Liver (tissue), 9 donors: ENCODE data around the gene ERMARD. TPM values are rescaled to one million over a fixed set of nuclear protein-coding genes. Genes with fewer than 3 reads are reported as not detected.

ENCODE experiments used
- DNase-seq: peaks from one replicate; pipeline ENCODE4 v3.0.0-alpha.2; 2017; ENCODE audit warnings: low spot score
- H3K27ac ChIP-seq, 2 donors: one replicate each; pipeline ENCODE4 v1.7.0; 2013; ENCODE audit warnings: inconsistent platforms in 2 of 2, low read length in 2 of 2, control low read depth in 1 of 2, low read depth in 1 of 2, mild to moderate bottlenecking in 1 of 2
- H3K27me3 ChIP-seq, 4 donors: one replicate each; pipeline versions ENCODE4 v1.6.1 to v1.7.0; 2013; ENCODE audit warnings: low read length in 3 of 4, inconsistent platforms in 1 of 4, mild to moderate bottlenecking in 1 of 4, moderate library complexity in 1 of 4; ENCODE audit not compliant: control insufficient read depth in 4 of 4, insufficient read depth in 4 of 4
- H3K36me3 ChIP-seq, 4 donors: one replicate each; pipeline versions ENCODE4 v1.6.1 to v1.7.0; 2013; ENCODE audit warnings: low read length in 3 of 4, mild to moderate bottlenecking in 3 of 4, low read depth in 1 of 4, moderate library complexity in 1 of 4; ENCODE audit not compliant: control insufficient read depth in 4 of 4, insufficient read depth in 3 of 4
- H3K4me1 ChIP-seq, 4 donors: one replicate each; pipeline versions ENCODE4 v1.6.1 to v1.7.0; 2013; ENCODE audit warnings: low read length in 3 of 4, mild to moderate bottlenecking in 3 of 4, moderate library complexity in 1 of 4; ENCODE audit not compliant: control insufficient read depth in 4 of 4, insufficient read depth in 4 of 4
- H3K4me3 ChIP-seq, 3 donors: one replicate each; pipeline versions ENCODE4 v1.6.1 to v1.7.0; 2013; ENCODE audit warnings: low read length in 3 of 3, control low read depth in 1 of 3, low read depth in 1 of 3, mild to moderate bottlenecking in 1 of 3
- H3K9ac ChIP-seq, 2 donors: one replicate each; pipeline ENCODE4 v1.7.0; 2013; ENCODE audit warnings: low read length in 2 of 2, mild to moderate bottlenecking in 2 of 2, moderate library complexity in 2 of 2, control low read depth in 1 of 2, low read depth in 1 of 2
- H3K9me3 ChIP-seq, 4 donors: one replicate each; pipeline versions ENCODE4 v1.6.1 to v1.7.0; 2013; ENCODE audit warnings: low read length in 3 of 4; ENCODE audit not compliant: control insufficient read depth in 4 of 4
- GABPA ChIP-seq, 2 donors: IDR thresholded peaks in 1 of 2; conservative IDR thresholded peaks in 1 of 2; 2 replicates each; pipeline ENCODE4 v1.6.1; 2016; ENCODE audit warnings: antibody characterized with exemption in 2 of 2, mild to moderate bottlenecking in 1 of 2, moderate library complexity in 1 of 2
- HNF4G ChIP-seq: IDR thresholded peaks from 2 replicates; pipeline ENCODE4 v1.6.1; 2016; ENCODE audit warnings: antibody characterized with exemption
- RAD21 ChIP-seq, 2 donors: IDR thresholded peaks; 2 replicates each; pipeline ENCODE4 v1.6.1; 2016; ENCODE audit warnings: antibody characterized with exemption in 2 of 2, mild to moderate bottlenecking in 2 of 2
- RXRA ChIP-seq, 2 donors: IDR thresholded peaks; 2 replicates each; pipeline ENCODE4 v1.6.1; 2017 to 2018; ENCODE audit warnings: antibody characterized with exemption in 2 of 2, mild to moderate bottlenecking in 1 of 2
- SP1 ChIP-seq: IDR thresholded peaks from 2 replicates; pipeline ENCODE4 v1.6.1; 2018; ENCODE audit warnings: antibody characterized with exemption, mild to moderate bottlenecking
- TAF1 ChIP-seq: conservative IDR thresholded peaks from 2 replicates; pipeline ENCODE4 v1.6.1; 2016; ENCODE audit warnings: antibody characterized with exemption, mild to moderate bottlenecking
- WGBS: extraction: QIAGEN DNeasy Blood & Tissue Kit; methylation state at CpG from one replicate; pipeline ENCODE4 v1.1.7; 2013; 5-methylcytosine and 5-hydroxymethylcytosine counted together
- polyA plus RNA-seq, 2 donors: library from polyadenylated mRNA; stranded (reverse) in 1 of 2; unstranded in 1 of 2; fragments of 200-250 nt in 1 of 2; fragments of >200 nt in 1 of 2; fragmentation: Nextera tagmentation in 1 of 2; extraction: Ambion mirVana in 1 of 2; gene quantifications; one replicate each; pipeline versions ENCODE4 v1.2.1 to v1.2.3, GENCODE V29; 2013 to 2015
- total RNA-seq, 2 donors: library from RNA; depleted of rRNA; stranded (reverse); fragments of >200 nt; gene quantifications; one replicate each; pipeline ENCODE4 v1.2.3, GENCODE V29; 2014
- TF ChIP-seq, protein P1 (sequence below): IDR thresholded peaks from 2 replicates; pipeline ENCODE4 v1.6.1; 2016; ENCODE audit warnings: antibody characterized with exemption
- TF ChIP-seq, protein P2 (sequence below): IDR thresholded peaks from 2 replicates; pipeline ENCODE4 v1.6.1; 2016; ENCODE audit warnings: antibody characterized with exemption, mild to moderate bottlenecking
- TF ChIP-seq, protein P3 (sequence below): IDR thresholded peaks from 2 replicates; pipeline ENCODE4 v1.6.1; 2016; ENCODE audit warnings: antibody characterized with exemption
- TF ChIP-seq, protein P4 (sequence below): fragments of 150-350 bp; IDR thresholded peaks from 2 replicates; pipeline ENCODE4 v1.5.1; 2017; ENCODE audit warnings: improper control_type of control experiment, low read depth, low read length; ENCODE audit not compliant: missing input control
- donor health status: healthy.
- donor health status: healthy.
- donor health status: healthy.
- donor health status: healthy.
- donor health status: healthy.

Gene ERMARD
- total and polyA plus RNA-seq, 4 donors: 10.1 to 20.7 (median 14.0) TPM

DNA sequence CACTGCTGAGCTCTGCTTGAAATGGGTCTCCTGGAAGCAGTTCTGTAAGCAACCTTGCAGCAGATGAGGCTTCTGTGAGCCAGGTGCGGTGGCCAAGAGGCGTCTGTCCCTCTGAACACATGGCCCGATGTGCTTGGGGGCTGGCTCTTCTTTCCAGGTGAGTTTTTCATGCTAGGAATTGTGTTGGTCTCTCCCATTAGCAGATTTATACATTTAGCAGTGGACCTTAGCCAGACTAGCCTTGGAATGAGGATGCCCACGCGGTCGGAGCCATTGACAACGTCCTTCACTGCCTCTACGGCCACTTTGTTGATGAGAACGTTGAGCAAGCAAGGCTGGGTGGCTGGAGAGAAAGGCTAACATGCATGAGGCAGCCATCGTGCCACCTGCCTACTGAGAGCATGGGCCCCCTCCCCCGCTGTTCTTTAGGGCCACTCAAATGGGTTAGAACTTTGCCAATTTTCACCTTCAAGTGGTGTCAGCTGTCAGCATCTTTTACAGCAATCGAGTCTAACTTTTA, 33.5 kb downstream of the ERMARD start:
- Histone ChIP-seq H3K9ac (no peak overlapping the region), H3K4me3 (no peak overlapping the region), H3K27ac (no peak overlapping the region), H3K36me3 (peaks cover 0 to 19% (median 6%) of the 10 kb centered on the region in 4 donors), H3K27me3 (no peaks in the 10 kb centered on the region), H3K4me1 (peaks cover 0 to 12% (median 8%) of the 10 kb centered on the region in 4 donors), H3K9me3 (no peaks in the 10 kb centered on the region)
- TF ChIP-seq, protein P1, sequence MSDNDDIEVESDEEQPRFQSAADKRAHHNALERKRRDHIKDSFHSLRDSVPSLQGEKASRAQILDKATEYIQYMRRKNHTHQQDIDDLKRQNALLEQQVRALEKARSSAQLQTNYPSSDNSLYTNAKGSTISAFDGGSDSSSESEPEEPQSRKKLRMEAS: no peak
- no peak for TF ChIP-seq SP1
- TF ChIP-seq GABPA (IDR thresholded peaks at IDR 0.05 in 1 of 2, conservative IDR thresholded peaks at IDR 0.05 in 1 of 2): no peak
- TF ChIP-seq, protein P2, sequence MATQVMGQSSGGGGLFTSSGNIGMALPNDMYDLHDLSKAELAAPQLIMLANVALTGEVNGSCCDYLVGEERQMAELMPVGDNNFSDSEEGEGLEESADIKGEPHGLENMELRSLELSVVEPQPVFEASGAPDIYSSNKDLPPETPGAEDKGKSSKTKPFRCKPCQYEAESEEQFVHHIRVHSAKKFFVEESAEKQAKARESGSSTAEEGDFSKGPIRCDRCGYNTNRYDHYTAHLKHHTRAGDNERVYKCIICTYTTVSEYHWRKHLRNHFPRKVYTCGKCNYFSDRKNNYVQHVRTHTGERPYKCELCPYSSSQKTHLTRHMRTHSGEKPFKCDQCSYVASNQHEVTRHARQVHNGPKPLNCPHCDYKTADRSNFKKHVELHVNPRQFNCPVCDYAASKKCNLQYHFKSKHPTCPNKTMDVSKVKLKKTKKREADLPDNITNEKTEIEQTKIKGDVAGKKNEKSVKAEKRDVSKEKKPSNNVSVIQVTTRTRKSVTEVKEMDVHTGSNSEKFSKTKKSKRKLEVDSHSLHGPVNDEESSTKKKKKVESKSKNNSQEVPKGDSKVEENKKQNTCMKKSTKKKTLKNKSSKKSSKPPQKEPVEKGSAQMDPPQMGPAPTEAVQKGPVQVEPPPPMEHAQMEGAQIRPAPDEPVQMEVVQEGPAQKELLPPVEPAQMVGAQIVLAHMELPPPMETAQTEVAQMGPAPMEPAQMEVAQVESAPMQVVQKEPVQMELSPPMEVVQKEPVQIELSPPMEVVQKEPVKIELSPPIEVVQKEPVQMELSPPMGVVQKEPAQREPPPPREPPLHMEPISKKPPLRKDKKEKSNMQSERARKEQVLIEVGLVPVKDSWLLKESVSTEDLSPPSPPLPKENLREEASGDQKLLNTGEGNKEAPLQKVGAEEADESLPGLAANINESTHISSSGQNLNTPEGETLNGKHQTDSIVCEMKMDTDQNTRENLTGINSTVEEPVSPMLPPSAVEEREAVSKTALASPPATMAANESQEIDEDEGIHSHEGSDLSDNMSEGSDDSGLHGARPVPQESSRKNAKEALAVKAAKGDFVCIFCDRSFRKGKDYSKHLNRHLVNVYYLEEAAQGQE: no peak
- TF ChIP-seq, protein P3, sequence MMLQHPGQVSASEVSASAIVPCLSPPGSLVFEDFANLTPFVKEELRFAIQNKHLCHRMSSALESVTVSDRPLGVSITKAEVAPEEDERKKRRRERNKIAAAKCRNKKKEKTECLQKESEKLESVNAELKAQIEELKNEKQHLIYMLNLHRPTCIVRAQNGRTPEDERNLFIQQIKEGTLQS: no peak
- DNase-seq: no peak
- 92% methylated on average over 12 of the region's 12 CpGs for WGBS

DNA sequence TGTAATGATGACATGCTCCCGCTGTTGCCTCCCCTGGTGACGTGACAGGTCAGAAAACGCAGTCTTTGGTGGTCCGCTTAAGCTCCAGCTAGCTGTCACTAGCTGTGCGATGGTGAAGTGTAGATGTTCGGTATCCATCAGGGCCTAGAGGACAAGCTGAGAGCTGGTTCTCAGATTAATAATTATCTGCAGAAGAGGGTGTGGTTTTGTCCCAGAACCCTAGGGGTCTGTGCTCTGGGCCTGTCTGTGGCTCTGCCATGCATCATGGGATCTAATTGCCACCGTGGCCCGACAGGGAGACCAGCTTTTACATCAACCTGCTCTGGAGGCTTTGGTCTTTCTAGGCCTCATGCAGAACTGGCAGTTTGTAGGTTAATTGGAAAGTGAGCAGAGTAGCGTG, 34.1 kb downstream of the ERMARD start:
- no peak overlapping the region for H3K9ac ChIP-seq
- H3K4me1 ChIP-seq: peaks cover 0 to 14% (median 10%) of the 10 kb centered on the region in 4 donors
- no peaks in the 10 kb centered on the region for H3K27me3 ChIP-seq
- no peaks in the 10 kb centered on the region for H3K9me3 ChIP-seq
- peaks cover 0 to 14% (median 4%) of the 10 kb centered on the region in 4 donors for H3K36me3 ChIP-seq
- WGBS: 94% methylated on average over 9 of the region's 9 CpGs
- TF ChIP-seq, protein P4, sequence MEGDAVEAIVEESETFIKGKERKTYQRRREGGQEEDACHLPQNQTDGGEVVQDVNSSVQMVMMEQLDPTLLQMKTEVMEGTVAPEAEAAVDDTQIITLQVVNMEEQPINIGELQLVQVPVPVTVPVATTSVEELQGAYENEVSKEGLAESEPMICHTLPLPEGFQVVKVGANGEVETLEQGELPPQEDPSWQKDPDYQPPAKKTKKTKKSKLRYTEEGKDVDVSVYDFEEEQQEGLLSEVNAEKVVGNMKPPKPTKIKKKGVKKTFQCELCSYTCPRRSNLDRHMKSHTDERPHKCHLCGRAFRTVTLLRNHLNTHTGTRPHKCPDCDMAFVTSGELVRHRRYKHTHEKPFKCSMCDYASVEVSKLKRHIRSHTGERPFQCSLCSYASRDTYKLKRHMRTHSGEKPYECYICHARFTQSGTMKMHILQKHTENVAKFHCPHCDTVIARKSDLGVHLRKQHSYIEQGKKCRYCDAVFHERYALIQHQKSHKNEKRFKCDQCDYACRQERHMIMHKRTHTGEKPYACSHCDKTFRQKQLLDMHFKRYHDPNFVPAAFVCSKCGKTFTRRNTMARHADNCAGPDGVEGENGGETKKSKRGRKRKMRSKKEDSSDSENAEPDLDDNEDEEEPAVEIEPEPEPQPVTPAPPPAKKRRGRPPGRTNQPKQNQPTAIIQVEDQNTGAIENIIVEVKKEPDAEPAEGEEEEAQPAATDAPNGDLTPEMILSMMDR: no peak
- TF ChIP-seq RXRA (IDR thresholded peaks at IDR 0.05) (no peak), RAD21 (IDR thresholded peaks at IDR 0.05) (no peak), TAF1 (no peak), GABPA (IDR thresholded peaks at IDR 0.05 in 1 of 2, conservative IDR thresholded peaks at IDR 0.05 in 1 of 2) (no peak), SP1 (no peak), HNF4G (no peak)
- TF ChIP-seq, protein P3: no peak
- no peak for DNase-seq
- no peak overlapping the region for H3K4me3 ChIP-seq
- no peak overlapping the region for H3K27ac ChIP-seq
